HEK293 (cell line): ENCODE data around the gene KIF26B.

Experiments used
- CTCF ChIA-PET: fragments of 350-600 bp; formaldehyde crosslinking; extraction: SDS; loops from one replicate; lab custom pipeline; 2021; ENCODE audit warnings: antibody characterized with exemption; lab: Yijun Ruan, JAX
- POLR2A ChIA-PET: fragments of 300-600 bp; formaldehyde crosslinking; extraction: SDS; loops from one replicate; lab custom pipeline; 2020; ENCODE audit warnings: antibody characterized with exemption, inconsistent platforms; lab: Yijun Ruan, JAX
- H3K27ac ChIP-seq: fragments of 200-500 bp; sonication (Bioruptor generic); 2 replicates; pipeline ENCODE4 v1.5.1; 2014; ENCODE audit warnings: low read depth, low read length, control low read depth, inconsistent platforms; ENCODE audit errors: extremely low read depth
- H3K36me3 ChIP-seq, 2 experiments: fragments of 200-500 bp in 1 of 2; sonication (Bioruptor generic) in 1 of 2; 1 replicate in 1 of 2; 2 replicates in 1 of 2; pipeline ENCODE4 v1.5.1; 2014 to 2017; ENCODE audit warnings: inconsistent platforms in 2 of 2, low read length in 2 of 2; ENCODE audit not compliant: control insufficient read depth in 2 of 2, insufficient read depth in 1 of 2
- H3K4me1 ChIP-seq: fragments of 200-500 bp; sonication (Bioruptor generic); 2 replicates; pipeline ENCODE4 v1.5.1; 2014; ENCODE audit warnings: mild to moderate bottlenecking, low read length, inconsistent platforms; ENCODE audit not compliant: control insufficient read depth, insufficient read depth
- H3K4me3 ChIP-seq: 2 replicates; pipeline ENCODE4 v1.5.1; 2011; ENCODE audit warnings: low read depth, mild to moderate bottlenecking, control low read depth, low read length, moderate library complexity
- H3K9me3 ChIP-seq: fragments of 200-500 bp; sonication (Bioruptor generic); 2 replicates; pipeline ENCODE4 v1.5.1; 2014; ENCODE audit warnings: low read depth, low read length, inconsistent platforms; ENCODE audit not compliant: control insufficient read depth, insufficient read depth
- IKZF3 ChIP-seq: fragments of 450-650 bp; IDR thresholded peaks from 2 replicates; pipeline ENCODE4 v1.5.0; 2018; ENCODE audit warnings: missing biosample characterization, mild to moderate bottlenecking, missing genetic modification characterization, moderate library complexity
- KLF9 ChIP-seq: fragments of 450-650 bp; formaldehyde crosslinking; IDR thresholded peaks from 2 replicates; pipeline ENCODE4 v1.5.1; 2016; ENCODE audit warnings: missing biosample characterization, missing genetic modification characterization, low read depth
- PRDM6 ChIP-seq: fragments of 450-650 bp; formaldehyde crosslinking; IDR thresholded peaks from 2 replicates; pipeline ENCODE4 v1.5.1; 2017; ENCODE audit warnings: missing biosample characterization, missing genetic modification characterization
- REST ChIP-seq: fragments of 450-650 bp; formaldehyde crosslinking; IDR thresholded peaks from 2 replicates; pipeline ENCODE4 v1.5.1; 2016; ENCODE audit warnings: missing biosample characterization, missing genetic modification characterization
- SALL2 ChIP-seq: fragments of 450-650 bp; formaldehyde crosslinking; IDR thresholded peaks from 2 replicates; pipeline ENCODE4 v1.5.0; 2017; ENCODE audit warnings: missing biosample characterization, mild to moderate bottlenecking, missing genetic modification characterization, borderline replicate concordance
- ZBTB7A ChIP-seq: fragments of 450-650 bp; formaldehyde crosslinking; IDR thresholded peaks from 2 replicates; pipeline ENCODE4 v1.5.1; 2016; ENCODE audit warnings: low read depth, missing biosample characterization, missing genetic modification characterization
- ZNF146 ChIP-seq: fragments of 450-650 bp; formaldehyde crosslinking; IDR thresholded peaks from 2 replicates; pipeline ENCODE4 v1.5.1; 2016; ENCODE audit warnings: missing biosample characterization, missing genetic modification characterization
- ZNF19 ChIP-seq: fragments of 450-650 bp; formaldehyde crosslinking; IDR thresholded peaks from 2 replicates; pipeline ENCODE4; 2016; ENCODE audit warnings: missing biosample characterization, missing genetic modification characterization, low read depth
- ZNF24 ChIP-seq: fragments of 450-650 bp; formaldehyde crosslinking; IDR thresholded peaks from 2 replicates; pipeline ENCODE4 v1.5.1; 2016; ENCODE audit warnings: missing biosample characterization, missing genetic modification characterization
- ZNF280D ChIP-seq: fragments of 450-650 bp; formaldehyde crosslinking; IDR thresholded peaks from 2 replicates; pipeline ENCODE4 v1.5.1; 2016; ENCODE audit warnings: missing biosample characterization, missing genetic modification characterization
- ZNF341 ChIP-seq: fragments of 450-650 bp; formaldehyde crosslinking; IDR thresholded peaks from 2 replicates; pipeline ENCODE4; 2016; ENCODE audit warnings: low read depth, missing biosample characterization, missing genetic modification characterization
- ZNF426 ChIP-seq: fragments of 450-650 bp; formaldehyde crosslinking; IDR thresholded peaks from 2 replicates; pipeline ENCODE4 v1.5.1; 2017; ENCODE audit warnings: missing biosample characterization, missing genetic modification characterization, mild to moderate bottlenecking, inconsistent platforms, moderate library complexity
- ZNF48 ChIP-seq: fragments of 450-650 bp; formaldehyde crosslinking; IDR thresholded peaks from 2 replicates; pipeline ENCODE4 v1.5.1; 2016; ENCODE audit warnings: missing biosample characterization, missing genetic modification characterization
- ZNF488 ChIP-seq: fragments of 450-650 bp; formaldehyde crosslinking; IDR thresholded peaks from 2 replicates; pipeline ENCODE4 v1.5.1; 2016; ENCODE audit warnings: missing biosample characterization, missing genetic modification characterization
- ZNF501 ChIP-seq: fragments of 450-650 bp; formaldehyde crosslinking; IDR thresholded peaks from 2 replicates; pipeline ENCODE4 v1.5.1; 2016; ENCODE audit warnings: missing biosample characterization, missing genetic modification characterization
- ZNF530 ChIP-seq: fragments of 450-650 bp; formaldehyde crosslinking; IDR thresholded peaks from 2 replicates; pipeline ENCODE4 v1.5.1; 2016; ENCODE audit warnings: low read depth, missing biosample characterization, missing genetic modification characterization
- ZNF555 ChIP-seq: fragments of 450-650 bp; formaldehyde crosslinking; conservative IDR thresholded peaks from 2 replicates; pipeline ENCODE4 v1.5.1; 2017; ENCODE audit warnings: missing biosample characterization, mild to moderate bottlenecking, missing genetic modification characterization, inconsistent platforms
- ZNF580 ChIP-seq: fragments of 450-650 bp; formaldehyde crosslinking; IDR thresholded peaks from 2 replicates; pipeline ENCODE4 v1.5.1; 2016; ENCODE audit warnings: missing biosample characterization, missing genetic modification characterization
- ZNF654 ChIP-seq: fragments of 450-650 bp; formaldehyde crosslinking; IDR thresholded peaks from 2 replicates; pipeline ENCODE4 v1.5.1; 2016; ENCODE audit warnings: low read depth, missing biosample characterization, missing genetic modification characterization
- ZNF677 ChIP-seq: fragments of 450-650 bp; IDR thresholded peaks from 2 replicates; pipeline ENCODE4 v1.5.0; 2018; ENCODE audit warnings: missing biosample characterization, mild to moderate bottlenecking, missing genetic modification characterization, moderate library complexity
- ZNF768 ChIP-seq: fragments of 450-650 bp; formaldehyde crosslinking; IDR thresholded peaks from 2 replicates; pipeline ENCODE4 v1.5.1; 2018; ENCODE audit warnings: missing biosample characterization, mild to moderate bottlenecking, missing genetic modification characterization

KIF26B gene

GRCh38 chr1:245465666-245466065 is 310.9 kb downstream of the KIF26B start:
- no peak for TF ChIP-seq KLF9 (tag by site-specific recombination)
- no peak for TF ChIP-seq SALL2 (tag by site-specific recombination)
- TF ChIP-seq, all 188 proteins: peak for 0
- H3K36me3 ChIP-seq: no peaks in the 10 kb centered on the region
- no peaks in the 10 kb centered on the region for H3K9me3 ChIP-seq
- ChIA-PET CTCF (no interaction called here), POLR2A (no interaction called here)
- H3K4me1 ChIP-seq: no peaks in the 10 kb centered on the region
- H3K27ac ChIP-seq: no peak overlapping the region
- H3K4me3 ChIP-seq: no peak overlapping the region

GRCh38 chr1:245466261-245466660 is 311.5 kb downstream of the KIF26B start:
- POLR2A ChIA-PET: no interaction called here
- Histone ChIP-seq H3K9me3 (no peaks in the 10 kb centered on the region), H3K27ac (no peak overlapping the region), H3K4me1 (no peaks in the 10 kb centered on the region), H3K36me3 (no peaks in the 10 kb centered on the region), H3K4me3 (no peak overlapping the region)
- TF ChIP-seq ZNF488 (tag by site-specific recombination) (no peak), ZBTB7A (tag by site-specific recombination) (no peak), ZNF501 (tag by site-specific recombination) (no peak), ZNF654 (tag by site-specific recombination) (no peak), ZNF768 (no peak), ZNF426 (tag by site-specific recombination) (no peak), ZNF146 (no peak), ZNF580 (tag by site-specific recombination) (no peak), ZNF280D (tag by site-specific recombination) (no peak), ZNF341 (tag by site-specific recombination) (no peak), IKZF3 (tag by site-specific recombination) (no peak), ZNF530 (tag by site-specific recombination) (no peak), REST (tag by site-specific recombination) (no peak), ZNF677 (no peak), ZNF24 (tag by site-specific recombination) (no peak), ZNF555 (no peak), ZNF48 (tag by site-specific recombination) (no peak), PRDM6 (no peak), ZNF19 (tag by site-specific recombination) (no peak)
- CTCF ChIA-PET: no interaction called here
